Activated naive CD4-positive, alpha-beta T cell treated with Interleukin-2 at 50 U/mL for 16 hours (primary cell): ENCODE data around the gene AP4E1.
"Not testable (repeated sequence)": the region's sequence is repeated elsewhere in the genome, so short reads cannot be mapped to it uniquely, and the experiment has no call there.

Experiments used
- DNase-seq: peaks from one replicate; pipeline ENCODE4 v3.0.0-alpha.2; 2020

AP4E1 gene

DNA sequence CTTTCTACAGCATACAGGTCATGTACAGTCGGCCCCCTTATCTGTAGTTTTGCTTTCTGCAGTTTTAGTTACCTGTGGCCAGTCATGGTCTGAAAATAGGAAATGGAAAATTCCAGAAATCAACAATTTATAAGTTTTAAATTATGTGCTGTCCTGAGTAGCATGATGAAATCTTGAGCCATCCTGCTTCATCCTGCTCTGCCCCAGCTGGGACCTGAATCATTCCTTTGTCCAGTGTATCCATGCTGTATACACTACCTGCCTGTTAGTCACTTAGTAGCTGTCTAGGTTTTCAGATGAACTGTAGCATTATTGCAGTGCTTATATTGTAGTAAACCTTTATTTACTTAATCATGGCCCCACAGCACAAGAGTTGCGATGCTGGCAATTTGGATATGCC, 44.8 kb downstream of the AP4E1 start:
- DNase-seq = no peak

DNA sequence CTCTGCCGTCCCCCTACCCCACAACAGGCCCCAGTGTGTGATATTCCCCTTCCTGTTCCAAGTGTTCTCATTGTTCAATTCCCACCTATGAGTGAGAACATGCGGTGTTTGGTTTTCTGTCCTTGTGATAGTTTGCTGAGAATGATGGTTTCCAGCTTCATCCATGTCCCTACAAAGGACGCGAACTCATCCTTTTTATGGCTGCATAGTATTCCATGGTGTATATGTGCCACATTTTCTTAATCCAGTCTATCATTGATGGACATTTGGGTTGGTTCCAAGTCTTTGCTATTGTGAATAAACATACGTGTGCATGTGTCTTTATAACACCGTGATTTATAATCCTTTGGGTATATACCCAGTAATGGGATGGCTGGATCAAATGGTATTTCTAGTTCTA, 46.4 kb downstream of the AP4E1 start:
- not testable (repeated sequence) for DNase-seq

DNA sequence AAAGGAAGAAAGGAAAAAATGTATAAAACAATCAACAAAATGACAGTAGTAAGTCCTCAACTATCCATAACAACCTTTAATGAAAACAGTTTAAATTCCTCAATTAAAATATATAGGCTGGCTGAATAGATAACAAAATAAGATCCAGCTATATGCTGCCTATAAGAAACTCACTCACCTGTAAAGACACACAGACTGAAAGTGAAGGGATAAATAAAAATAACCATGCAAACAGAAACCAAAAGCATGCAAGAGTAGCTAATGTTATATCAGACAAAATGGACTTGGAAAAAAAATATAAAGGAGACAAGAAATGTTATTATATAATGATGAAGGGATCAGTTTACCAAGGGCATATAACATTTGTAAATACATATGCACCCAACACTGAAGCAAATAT, 51.2 kb downstream of the AP4E1 start:
- no peak for DNase-seq

DNA sequence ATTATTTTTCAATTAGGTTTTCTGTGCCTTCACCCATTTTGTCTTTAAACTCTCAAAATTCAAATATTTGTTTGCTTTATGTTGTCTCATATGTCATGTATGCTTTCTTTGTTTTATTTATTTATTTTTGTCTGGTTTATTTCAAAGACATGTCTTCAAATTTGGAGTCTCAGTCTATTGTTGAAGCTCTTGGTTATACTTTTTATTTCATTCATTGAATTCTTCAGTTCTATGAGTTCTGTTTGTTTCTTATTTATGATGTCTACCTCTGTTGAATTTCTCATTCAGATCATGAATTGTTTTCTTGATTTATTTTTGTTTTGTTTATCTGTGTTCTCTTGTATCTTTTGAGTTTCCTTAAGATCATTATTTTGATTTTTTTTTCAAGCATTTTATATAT, 55.6 kb downstream of the AP4E1 start:
- DNase-seq = no peak

DNA sequence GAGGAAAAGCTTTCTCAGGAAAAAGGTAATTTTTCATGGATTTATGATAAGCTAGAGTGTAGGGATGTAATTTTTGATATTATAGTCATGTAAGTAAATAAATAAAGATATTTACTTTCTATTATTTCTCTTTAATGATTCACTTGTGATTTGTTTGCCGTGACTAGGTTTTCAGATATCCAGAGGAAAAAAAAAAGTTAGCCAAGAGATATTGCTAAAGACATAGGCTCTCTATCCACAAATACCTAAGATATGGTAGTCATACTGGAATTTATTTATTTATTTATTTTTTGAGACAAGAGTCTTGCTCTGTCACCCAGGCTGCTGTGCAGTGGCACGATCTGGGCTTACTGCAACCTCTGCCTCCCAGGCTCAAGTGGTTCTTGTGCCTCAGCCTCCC, 59.9 kb downstream of the AP4E1 start:
- DNase-seq = no peak

DNA sequence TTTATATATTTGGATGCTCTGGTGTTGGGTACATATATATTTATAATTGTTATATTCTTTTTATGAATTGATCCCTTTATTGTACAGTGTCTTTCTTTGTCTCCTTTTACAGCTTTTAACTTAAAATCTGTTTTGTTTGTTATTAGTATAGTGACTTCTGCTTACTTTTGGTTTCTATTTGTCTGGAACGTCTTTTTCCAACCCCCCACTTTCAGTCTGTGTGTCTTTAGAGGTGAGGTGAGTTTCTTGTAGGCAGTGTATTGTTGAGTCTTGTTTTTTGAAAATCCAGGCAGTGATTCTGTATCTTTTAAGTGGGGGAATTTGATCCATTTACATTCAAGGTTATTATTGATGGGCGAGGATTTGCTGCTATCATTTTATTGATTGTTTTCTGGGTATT, 62.0 kb downstream of the AP4E1 start:
- DNase-seq = no peak

DNA sequence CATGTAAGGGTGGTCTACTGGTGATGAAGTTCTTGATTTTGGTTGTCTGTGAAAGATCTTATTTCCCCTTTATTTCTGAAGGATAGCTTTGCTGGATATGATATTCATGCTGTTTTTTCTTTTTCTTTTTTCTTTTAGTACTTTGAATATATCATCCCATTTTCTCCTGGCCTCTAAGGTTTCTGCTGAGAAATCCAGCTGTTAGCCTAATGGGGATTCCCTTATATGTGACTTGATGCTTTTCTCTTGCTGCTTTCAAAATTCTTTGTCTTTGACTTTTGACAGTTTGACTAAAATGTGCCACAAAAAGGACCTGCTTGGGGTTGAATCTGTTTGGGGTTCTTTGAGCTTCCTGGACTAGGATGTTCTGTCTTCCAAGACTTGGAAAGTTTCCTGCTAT, 62.6 kb downstream of the AP4E1 start:
- DNase-seq = no peak

DNA sequence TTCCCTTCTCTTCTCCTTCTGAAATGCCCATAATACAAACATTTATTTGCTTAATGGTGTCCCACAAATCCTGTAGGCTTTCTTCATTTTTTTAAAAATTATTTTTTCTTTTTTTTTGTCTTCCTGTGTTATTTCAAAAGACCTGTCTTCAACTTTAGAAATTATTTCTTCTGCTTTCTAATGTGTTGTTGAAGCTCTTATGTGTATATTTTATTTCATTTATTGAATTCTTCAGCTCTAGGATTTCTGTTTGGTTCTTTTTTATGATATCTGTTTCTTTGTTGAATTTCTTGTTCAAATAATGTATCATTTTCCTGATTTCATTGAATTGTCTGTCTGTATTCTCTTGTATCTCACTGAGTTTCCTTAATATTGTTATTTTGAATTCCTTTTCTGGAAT, 63.1 kb downstream of the AP4E1 start:
- DNase-seq = no peak

DNA sequence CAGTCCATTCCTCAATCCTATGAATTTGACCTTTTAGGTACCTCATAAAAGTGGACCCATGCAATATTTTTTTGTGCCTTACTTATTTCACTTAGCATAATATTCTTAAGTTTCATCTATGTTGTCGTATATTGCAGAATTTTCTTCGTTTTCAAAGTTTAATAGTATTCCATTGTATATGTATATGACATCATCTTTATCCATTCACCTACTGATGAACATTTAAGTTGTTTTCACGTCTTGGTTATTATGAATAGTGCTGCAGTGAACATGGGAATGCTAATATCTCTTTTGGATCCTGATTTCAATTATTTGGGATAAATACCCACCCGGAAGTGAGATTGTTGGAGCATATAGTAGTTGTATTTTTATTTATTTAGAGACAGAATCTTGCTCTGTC, 65.1 kb downstream of the AP4E1 start:
- no peak for DNase-seq

DNA sequence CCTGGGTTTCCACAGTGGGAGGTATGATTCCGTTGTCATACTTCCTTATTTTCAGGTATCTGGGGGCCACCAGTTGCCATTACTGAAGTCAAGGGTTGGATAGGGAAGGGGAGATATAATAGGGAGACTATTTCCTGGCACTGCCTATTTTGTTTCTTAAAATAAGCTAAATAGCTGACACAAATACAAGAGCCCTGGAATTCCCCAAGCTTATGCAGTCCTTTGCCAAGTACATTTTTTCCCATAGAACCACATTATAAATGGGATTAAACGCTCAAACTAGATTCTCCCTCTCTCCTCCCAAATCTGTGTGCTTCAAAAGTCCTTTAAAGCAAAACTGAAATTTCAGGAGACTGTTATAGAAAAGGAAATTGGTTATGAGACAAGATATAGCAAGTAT, 68.7 kb downstream of the AP4E1 start:
- no peak for DNase-seq

DNA sequence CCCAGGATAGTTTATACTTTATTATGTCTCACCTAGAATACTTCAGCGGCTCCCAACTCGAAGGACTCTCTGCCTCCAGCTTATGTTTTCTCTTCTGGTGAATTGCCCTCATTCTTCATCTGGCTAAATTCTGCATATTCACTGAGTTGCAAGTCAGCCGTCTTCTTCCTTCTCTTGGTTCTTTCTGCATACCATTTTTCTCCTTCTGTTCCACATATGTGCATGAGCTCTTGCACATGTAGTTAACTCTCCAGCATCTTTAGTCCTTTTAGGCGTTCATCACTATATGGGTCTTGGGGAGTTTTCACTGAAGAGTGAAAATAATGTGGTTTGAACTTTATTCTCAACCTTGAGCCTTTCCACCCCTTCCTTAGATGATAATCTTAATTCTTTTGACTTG, 70.1 kb downstream of the AP4E1 start:
- no peak for DNase-seq

DNA sequence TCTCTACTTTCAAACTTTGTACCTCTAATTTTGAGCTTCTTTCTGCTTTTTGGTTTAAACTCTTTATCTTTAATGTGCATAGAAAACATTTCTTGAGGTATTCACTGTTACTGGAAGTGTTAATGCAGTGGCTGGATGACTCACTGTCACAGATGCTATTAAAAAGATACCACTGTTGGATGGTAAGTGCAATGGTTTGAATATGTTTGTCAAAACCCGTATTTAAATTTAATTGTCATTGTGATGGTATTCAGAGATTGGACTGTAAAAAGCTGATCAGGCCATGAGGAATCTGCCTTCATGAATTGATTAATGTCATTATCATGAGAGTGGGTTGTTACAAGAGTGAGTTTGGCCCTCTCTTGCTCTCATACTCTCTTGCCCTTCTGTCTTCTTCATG, 70.6 kb downstream of the AP4E1 start:
- DNase-seq = no peak

DNA sequence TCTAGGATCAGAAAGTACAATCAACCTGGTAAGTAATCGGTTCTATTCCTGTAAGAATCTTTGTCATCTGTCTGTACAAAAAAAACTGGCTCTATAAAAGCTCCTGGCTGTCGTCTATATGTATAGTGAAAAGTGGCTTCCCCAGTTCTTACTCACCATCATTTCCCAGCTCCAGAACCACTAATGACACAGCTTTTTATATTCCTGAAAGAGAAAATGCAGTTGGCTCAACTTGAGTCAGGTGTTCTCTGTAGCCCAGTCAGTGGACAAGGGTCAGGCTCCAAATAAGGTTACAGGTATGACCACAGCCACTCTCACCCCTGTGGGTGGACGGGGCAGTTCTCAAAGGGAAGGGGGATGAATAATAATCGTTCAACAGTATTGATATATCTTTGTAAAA, 85.1 kb downstream of the AP4E1 start:
- no peak for DNase-seq

DNA sequence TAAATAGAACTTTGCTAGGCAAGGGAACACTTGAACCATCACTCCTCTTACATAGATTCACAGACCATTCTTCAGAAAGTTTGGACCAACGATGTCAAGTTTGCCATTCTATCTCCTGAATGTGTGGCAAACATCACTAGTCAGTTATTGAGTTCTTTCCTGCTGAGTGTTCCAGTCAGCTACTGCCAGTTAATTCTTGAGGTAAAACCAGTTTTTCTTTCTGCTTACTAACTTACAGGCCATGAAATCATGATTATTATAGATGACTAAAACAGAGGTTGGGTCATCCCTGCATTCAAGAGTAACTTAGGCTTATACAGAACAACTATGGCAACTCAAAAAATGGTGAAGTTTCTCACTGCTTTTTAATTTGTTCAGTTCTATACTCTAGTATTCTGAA, 88.2 kb downstream of the AP4E1 start:
- DNase-seq = no peak

DNA sequence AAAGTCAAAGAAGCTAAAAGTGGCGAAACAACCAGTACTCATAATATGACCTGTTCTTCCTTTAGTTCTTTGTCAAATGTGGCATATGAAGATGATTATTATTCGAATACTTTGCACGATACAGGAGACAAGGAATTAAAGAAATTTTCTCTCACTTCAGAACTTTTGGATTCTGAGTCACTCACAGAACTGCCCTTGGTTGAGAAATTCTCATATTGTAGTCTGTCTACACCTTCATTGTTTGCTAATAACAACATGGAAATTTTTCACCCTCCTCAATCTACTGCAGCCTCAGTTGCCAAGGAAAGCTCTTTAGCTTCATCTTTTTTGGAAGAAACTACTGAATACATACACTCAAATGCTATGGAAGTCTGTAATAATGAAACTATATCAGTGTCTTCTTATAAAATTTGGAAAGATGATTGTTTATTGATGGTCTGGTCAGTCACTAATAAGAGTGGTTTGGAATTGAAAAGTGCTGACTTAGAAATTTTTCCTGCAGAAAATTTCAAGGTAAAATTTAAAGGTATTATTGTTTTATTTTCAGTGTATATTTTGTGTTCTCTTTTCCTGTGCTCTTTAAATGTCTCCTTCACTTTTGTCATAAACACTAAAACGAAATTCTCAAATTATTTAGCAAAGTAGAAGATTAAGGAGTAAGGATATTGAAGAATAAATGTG, 89.0 kb downstream of the AP4E1 start:
- no peak for DNase-seq

DNA sequence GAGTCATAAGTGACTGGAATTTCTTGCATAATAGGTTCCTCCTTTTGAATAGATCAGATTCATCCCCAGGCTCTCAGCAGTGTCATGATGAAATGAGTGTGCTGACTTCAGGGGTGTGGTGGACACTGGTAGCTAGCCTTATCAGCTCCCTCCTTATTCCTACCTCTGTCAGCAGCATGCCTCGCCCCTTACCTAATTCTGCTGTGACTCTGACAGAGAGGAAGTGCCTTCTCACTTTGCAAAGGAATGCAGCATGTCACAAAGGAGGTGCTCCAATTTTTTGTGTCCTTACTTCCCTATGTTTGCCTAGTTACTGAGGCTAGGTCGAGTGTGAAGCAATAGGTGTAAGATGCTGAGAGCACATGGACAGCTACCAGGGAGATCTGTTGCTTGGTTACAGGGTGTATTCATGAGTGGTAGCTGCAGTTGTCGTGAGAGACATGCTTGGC, 95.6 kb downstream of the AP4E1 start:
- no peak for DNase-seq

DNA sequence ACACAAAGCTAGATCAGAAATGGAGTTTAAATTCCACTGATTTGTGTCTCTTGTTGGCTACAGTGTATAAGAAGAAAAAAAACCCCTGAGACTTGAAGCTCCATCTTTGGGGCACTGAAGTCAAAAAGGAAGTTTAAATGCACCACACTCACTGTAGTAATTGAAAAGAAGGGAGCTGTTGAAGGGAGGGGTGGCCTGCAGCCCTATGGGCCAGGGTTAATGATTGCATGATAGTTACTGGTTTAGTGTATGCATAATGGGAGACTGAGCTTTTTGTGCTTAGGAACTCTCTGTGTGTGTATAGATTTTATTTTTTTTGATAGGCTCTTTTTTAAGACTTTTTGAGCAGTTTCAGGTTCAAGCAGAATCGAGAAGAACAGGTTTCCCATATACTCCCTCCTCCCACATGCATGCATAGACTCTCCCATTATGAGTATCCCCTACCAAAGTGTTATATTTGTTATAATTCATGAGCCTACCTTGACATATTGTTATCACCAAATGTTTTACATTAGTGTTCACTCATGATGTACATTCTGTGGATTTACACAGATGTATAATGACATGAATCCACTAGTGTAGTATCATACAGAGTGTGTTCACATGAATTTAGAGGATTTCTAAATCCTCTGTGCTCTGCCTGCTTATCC, 98.0 kb downstream of the AP4E1 start:
- DNase-seq = no peak

DNA sequence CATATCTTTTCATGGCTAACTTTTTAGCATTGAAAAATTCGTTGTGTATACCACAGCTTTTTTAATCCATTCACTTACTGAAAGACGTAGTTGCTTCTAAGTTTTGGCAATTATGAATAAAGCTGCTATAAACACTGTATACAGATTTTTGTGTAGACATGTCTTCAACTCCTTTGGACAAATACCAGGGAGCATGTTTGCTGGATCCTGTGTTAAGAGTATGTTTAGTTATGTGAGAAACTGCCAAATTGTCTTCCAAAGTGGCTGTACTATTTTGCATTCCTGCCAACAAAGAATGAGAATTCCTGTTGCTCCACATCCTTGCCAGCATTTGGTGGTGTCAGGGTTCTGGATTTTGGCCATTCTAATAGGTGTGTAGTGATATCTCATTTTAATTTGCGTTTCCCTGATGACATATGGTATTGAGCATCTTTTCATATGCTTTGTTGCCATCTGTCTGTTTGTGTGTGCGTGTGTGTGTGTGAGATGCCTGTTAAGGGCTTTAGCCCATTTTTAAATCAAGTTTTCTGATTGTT, 98.7 kb downstream of the AP4E1 start:
- DNase-seq = no peak

DNA sequence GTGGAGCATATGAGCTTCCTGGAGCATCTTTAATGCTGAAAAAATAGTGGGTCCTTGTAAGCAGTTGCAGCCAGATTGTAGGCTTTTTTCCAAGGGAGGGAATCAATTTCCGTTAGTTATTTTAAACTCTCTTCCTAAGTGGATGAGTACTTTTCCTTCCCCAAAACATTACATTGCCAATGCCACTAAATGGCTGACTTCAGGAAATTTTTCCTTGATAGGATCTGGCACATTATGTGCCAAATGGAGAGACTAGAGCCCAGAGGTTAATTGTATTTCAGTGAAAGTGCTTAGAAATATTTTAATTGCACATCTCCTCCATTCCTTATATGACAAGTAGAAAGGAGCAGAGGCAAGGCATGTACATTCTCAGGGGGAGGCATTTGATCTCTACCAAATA, 102.7 kb downstream of the AP4E1 start:
- DNase-seq = no peak

DNA sequence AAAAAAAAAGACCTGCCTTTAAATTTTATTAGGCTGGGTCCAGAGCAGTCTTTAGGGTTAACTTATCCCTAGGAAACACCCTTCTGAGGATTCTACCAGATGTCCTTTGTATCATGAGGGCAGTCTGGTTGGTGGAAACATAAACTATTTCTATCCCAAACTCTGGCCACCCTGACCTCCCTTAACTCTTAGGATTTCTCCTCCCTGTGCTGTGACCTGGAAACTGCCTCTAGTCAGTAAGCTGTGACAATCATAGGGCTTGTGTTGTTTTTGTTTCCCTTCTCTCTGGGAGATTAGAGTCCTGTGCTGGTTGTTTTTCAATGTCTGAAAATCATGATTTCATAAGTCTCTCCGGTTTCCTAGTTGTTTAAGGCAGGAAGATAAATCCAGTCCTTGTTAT, 108.1 kb downstream of the AP4E1 start:
- no peak for DNase-seq

DNA sequence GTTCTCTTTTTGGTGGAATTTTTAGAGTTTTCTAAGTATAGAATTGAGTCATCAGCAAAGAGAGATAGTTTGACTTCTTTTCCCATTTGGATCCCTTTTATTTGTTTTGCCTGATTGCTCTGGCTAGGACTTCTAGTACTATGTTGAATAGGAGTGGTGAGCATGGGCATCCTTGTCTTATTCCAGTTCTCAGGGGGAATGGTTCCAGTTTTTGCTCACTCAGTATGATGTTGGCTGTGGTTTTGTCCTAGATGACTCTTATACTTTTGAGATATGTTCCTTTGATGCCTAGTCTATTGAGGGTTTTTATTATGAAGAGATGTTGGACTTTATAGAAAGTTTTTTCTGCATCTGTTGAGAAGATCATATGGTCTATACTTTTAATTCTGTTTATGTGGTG, 113.7 kb downstream of the AP4E1 start:
- no peak for DNase-seq

DNA sequence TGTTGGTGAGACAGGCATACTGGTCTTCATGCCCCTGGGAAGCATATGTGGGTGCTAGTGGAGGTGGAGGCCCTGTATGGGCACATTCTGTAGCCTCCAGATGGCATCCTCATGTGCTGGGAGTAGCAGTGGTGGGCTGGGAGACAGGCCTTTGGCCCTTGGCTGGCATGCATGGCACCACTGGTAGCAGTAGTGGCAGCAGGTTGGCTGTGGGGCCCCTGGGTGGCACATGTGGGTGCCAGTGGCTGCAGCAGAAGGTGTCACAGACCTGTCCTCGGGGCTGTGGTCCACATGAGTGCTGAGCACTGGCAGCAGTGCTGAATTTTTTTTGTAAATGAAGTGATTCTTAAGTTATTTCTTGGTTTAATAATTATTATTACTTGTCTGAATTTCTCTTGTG, 115.0 kb downstream of the AP4E1 start:
- no peak for DNase-seq

DNA sequence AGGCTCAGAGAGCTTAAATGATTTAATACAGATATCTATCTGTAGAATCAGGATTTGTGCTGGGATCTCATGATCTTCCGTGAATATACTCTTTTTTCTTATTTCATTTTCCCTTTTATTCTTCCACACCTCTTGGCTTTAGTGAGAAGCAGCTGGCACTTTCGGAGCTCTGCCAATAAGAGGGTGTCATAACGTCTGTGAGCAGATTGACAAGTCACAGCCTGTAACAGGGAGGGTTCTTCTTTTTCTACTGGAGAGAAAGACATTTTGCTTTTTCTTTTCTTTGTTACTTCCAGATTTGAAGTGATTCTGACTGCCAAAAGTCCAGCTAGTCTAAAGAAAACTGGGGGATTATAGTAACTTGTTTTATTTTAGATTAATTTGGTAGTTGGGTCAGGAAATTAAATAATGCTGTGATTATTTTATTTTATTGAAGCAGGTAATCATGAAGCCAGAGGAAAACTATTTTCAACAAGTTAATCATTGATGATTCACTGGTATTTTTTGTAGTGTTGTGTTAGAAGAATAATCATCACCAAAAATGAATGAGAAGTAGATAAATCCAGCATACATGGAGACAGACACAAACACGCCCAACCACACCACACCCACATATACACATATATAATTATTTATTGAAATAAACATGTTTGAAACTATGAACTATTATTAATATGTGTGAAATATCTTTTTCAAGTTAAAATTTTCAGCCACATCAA, 116.4 kb downstream of the AP4E1 start:
- no peak for DNase-seq

DNA sequence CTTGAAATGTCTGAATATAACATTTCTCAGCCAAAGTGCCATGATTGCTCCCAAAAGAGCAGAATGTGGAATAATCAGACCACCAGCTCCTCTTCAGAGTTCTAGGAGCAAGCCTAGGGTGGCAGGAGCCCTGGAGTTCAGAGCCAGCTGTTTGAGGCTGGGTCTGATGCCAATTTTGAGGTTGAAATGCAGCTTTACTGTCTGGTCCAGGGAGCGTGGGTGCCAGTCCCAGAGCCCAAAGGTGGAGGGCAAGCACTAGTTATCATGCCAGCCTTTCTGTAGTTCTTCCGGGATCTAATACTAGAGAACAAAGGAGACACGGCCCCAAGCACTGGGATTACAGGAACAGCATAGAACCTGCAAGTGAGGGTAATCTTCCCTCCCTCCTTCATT, 117.0 kb downstream of the AP4E1 start:
- DNase-seq = no peak
